Stimulated activated CD8-positive, alpha-beta memory T cell treated with anti-CD3 and anti-CD28 coated beads, Interleukin-15, amount 100 ng/mL, for 24 hours (primary cell): ENCODE measurements around the gene FOXR1.

ENCODE experiments used
- DNase-seq: peaks from one replicate; pipeline ENCODE4 v3.0.0-alpha.2; 2020; ENCODE audit warnings: low read depth

Gene FOXR1

DNA sequence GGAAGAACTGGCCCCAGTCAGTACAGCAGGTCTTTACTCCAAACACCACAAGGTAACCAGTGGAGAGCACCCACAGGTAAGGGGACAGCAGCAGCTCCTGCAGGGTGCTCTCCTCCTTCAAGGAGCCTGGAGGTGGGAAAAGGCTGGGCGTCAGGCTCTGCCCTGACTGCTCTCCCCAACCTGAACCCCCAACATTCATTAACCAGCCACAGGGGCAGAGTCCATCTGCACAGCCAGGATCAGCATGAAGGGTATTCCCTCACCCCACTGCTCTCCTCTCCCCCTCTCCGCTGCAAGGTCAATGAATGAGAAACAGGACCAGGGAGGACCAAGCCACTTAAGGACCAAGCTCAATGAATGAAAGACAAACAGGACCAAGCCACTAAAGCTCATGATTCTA is 55.4 kb downstream of the FOXR1 start:
- no peak for DNase-seq

DNA sequence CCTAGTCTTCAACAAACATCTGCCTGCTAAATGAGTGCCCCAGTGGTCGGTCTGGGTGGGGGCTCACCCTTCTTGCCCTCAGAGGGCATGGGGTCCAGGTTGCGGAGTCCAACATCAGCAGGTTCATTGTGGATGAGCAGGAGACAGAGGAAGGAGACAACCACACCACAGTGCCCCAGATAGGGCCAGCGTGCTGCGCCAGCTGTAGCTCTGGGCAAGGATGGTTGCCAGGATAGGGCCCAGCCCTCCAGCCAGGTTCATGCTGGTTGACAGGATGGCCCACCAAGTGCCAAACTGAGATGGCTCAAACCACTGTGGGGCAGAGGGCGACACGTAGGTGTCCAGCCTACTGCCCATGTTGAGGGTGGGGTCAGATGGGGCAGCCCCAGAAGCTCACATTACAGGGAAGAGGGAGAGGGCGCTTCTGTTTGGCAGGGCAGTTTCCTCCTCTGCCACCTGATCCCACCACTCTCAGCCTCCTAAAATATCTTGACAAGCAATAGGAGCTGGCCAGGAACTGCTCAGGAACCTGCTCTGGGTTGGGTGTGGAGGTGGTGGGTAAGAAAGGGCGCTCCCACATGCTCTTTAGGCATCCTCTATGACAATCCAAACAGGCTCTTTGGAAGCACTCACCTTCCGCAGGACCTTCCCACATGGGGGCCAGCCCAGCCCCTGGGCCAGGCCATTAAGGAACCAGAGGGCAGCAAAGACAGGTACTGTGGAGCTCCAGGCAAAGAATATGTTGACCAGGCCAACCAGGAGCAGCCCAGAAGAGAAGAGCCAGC is 56.2 kb downstream of the FOXR1 start:
- no peak for DNase-seq

DNA sequence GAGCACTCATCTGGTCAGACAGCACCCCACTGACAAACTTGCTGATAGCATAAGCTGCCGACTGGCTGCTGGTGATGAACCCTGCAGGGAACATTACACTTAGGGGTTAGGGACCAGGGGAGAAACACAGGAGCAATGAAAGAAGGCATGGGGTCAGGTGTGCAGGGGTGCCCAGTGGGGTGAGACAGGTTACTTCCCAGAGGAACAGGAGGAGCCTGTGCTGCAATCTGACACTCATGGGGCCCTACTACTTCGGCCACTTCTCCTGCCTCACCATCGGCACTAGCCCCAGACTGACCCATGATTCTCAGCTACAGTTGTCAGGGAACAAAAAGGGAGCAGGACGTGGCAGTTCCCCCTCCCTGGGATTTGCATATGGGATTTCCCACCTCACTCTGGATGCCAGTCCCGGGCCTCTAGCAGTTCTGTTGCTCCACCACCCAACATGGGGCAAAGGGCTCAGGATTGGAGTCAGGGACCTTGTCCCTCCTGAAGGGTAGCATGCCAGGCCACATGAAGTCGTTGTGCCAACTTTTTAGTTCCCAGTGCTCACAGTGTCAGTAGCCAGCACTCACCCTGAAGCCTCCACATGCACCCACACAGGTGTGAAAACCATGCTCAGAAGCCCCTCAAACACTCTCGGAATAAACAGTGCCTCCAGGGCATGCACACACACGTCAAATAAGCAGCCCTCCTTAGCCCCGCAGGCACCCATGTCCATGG is 56.9 kb downstream of the FOXR1 start:
- DNase-seq, result no peak

DNA sequence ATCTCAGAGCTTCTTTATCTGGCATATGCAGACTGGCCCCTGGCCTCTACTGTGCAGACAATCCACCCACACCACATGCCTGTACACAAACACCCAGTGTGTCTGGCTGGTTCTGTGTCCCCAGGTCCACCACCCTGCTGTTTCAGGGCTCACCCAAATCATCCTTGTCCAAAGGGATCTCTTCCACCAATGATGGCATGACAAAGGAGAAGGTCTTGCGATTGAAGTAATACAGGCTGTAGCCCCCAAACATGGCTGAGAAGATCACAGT is 57.4 kb downstream of the FOXR1 start:
- DNase-seq, result no peak

DNA sequence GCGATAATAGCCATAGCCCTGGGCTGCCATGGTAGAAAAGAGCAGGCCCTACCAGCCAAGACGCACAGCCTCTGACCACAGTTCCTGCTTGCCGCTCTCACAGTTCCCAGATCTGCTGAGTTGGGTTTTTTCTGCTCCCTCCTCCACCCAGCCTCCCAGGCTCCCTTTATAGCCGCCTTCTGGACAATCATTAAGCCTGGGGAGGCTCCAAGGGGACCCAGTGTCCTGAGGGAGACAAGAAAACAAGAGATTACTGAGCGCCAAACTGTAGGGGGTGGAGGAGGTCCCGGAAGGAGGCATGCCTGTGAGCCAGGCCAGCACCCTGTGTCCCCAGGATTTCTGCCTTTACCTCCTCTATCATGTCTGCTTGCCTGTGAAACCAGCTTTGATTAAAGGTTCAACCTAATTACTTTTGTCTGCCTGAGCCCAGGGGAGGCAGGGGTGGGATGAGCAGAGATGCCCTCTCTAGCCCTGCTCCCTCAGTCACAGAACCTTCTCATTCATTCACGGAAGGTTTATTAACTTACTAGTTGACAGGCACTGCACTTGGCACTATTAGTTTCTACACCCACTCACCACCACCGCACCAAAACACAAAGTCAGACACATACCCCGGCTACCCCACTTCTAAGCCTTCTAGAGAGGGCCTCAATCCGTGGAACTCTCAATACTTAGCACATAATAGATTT is 57.9 kb downstream of the FOXR1 start:
- no peak for DNase-seq

DNA sequence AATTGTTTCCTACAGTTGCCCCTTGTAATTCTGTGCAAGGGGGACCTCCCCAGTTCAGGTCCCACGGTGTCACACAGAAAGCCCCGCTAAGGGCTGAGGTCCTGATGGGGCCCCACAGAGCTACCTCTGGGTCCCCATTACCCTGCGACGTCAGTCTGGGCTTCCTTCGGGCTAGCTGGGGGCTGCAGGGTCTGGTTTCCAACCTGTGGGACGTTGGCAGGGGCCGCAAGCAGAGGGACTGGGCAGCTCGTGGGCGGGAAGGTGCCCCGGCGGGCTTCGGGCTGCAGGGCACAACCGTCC is 58.4 kb downstream of the FOXR1 start:
- no peak for DNase-seq

DNA sequence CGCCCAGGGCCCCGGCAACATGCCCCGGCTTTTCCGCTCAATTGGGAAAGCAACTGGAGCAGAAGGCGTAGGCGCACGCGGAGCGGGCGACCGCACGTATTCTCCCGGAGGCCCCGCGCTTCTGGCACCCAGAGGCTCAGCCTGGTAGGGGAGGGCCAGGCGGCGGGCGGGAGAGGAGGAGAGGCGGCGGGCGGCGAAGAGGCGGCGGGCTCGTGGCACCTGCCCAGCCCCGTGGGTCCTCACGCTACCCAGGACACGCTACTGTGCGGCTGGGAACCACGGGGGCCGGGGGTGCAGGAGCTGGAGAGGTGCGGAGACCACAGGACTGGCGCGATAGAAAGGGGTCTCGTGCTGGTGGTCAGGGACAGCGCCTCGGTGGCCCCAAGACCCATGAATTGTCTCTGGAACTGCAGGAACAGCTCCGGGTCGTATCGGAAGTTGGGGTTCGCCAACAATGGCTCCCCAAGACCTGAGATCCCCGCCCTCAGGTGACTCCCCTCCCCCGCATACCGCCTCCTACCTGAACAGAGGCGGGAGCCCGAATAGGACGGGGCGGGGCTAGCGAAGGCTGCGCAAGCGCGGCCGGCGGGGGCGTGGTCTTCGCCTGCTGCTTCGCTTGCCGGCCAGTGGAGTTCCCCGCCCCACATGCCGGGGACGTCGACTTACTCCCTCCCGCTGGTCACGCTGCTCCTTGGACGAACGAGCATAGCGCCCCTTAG is 58.9 kb downstream of the FOXR1 start, which contains the start of gene SLC37A4:
Gene SLC37A4, minus strand, starts transcription at position 549 of the 719 bp plus-strand sequence.
- DNase-seq, result peak; percentile 100
